Subcutaneous adipose tissue (tissue), 4 donors: ENCODE data around the gene CBLN3. TPM values are rescaled to one million over a fixed set of nuclear protein-coding genes. Genes with fewer than 3 reads are reported as not detected.

Experiments
- total RNA-seq, 4 donors: library from RNA; depleted of rRNA; stranded (reverse); fragments of >200 nt; gene quantifications; one replicate each; pipeline ENCODE4 v1.1.0, GENCODE V29; 2016
- TF ChIP-seq, protein P1 (sequence below): fragments of 450-650 bp; IDR thresholded peaks from one replicate; pipeline ENCODE4 v1.5.1; 2016; ENCODE audit warnings: low read depth, mild to moderate bottlenecking, control low read depth, antibody characterized with exemption, moderate library complexity

The CBLN3 gene
- total RNA-seq, 4 donors from 2014 or later = 2.7 to 6.4 (median 4.0) TPM

DNA sequence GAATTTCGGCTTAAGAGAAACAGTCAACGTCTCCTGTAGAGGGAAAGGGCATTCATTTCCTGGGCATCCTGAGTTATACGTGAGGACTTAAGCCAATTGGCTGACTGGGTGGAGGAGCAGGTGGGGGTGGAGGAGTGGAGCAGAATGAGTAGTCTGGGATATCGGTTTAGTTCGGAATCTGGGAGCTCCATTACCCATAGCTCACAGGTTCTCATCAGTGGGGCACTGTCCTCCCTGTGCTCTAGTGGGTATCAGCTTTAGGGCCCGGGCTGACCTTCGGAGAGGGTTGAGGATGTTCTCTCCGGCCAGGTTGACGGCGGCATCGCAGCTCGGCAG lies 12.4 kb upstream of the CBLN3 start:
- TF ChIP-seq, protein P1, sequence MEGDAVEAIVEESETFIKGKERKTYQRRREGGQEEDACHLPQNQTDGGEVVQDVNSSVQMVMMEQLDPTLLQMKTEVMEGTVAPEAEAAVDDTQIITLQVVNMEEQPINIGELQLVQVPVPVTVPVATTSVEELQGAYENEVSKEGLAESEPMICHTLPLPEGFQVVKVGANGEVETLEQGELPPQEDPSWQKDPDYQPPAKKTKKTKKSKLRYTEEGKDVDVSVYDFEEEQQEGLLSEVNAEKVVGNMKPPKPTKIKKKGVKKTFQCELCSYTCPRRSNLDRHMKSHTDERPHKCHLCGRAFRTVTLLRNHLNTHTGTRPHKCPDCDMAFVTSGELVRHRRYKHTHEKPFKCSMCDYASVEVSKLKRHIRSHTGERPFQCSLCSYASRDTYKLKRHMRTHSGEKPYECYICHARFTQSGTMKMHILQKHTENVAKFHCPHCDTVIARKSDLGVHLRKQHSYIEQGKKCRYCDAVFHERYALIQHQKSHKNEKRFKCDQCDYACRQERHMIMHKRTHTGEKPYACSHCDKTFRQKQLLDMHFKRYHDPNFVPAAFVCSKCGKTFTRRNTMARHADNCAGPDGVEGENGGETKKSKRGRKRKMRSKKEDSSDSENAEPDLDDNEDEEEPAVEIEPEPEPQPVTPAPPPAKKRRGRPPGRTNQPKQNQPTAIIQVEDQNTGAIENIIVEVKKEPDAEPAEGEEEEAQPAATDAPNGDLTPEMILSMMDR = no peak

DNA sequence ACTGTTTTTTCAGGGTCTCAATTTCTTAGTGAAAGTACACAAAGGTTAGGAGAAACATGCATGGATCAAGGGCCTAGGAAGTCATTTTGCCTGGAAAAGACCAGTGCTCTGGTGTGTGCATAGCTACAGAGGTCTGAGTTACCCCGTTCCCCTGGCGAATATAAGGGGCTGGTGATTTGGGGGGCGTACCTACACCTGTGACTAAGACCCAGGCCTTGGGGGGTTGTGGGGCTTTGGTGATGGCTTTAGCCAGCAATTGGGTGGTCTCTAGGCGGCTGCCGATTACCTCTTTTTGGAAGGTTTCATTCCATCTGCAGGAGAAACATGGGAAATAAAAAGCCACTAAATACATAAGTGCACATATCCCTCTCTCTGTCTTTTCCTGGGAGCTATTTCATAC lies 12.0 kb upstream of the CBLN3 start:
- TF ChIP-seq, protein P1 = no peak

DNA sequence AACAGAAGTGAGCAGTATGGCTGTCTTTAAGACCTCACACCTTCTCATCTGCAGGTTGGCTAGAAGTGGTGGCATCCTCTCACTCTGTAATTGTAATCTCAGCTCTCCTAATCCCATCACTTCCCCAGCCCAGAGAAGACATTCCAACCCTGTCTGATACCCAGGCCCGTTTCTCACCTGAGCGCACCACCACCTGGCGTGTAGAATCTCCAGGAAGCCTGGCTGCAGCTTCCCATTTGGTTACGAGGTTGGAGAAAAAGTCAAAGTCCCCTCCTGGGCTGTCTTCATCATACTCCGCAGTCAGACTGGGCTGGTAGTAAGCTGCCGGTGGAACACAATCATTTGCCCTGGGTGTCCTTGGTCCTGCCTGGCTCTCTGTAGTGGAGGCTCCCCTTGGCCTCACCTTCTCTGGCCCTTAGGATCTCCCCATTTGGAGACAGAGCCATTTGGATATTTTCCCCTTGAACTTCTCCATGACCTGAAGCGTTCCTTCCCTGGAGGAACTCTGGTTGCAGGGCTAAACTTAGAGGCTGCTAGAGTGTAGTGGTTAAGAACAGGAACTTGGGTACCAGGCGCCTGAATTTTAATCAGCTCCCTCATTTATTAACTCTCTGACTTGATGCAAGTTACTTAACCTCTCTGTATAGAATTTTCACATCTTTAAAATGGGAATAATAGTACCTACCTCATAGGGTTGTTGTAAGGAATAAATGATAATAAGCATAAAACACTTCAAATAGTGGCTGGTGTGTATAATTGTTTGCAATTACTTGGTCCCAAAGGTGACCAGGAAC lies 11.3 kb upstream of the CBLN3 start:
- TF ChIP-seq, protein P1 = no peak

DNA sequence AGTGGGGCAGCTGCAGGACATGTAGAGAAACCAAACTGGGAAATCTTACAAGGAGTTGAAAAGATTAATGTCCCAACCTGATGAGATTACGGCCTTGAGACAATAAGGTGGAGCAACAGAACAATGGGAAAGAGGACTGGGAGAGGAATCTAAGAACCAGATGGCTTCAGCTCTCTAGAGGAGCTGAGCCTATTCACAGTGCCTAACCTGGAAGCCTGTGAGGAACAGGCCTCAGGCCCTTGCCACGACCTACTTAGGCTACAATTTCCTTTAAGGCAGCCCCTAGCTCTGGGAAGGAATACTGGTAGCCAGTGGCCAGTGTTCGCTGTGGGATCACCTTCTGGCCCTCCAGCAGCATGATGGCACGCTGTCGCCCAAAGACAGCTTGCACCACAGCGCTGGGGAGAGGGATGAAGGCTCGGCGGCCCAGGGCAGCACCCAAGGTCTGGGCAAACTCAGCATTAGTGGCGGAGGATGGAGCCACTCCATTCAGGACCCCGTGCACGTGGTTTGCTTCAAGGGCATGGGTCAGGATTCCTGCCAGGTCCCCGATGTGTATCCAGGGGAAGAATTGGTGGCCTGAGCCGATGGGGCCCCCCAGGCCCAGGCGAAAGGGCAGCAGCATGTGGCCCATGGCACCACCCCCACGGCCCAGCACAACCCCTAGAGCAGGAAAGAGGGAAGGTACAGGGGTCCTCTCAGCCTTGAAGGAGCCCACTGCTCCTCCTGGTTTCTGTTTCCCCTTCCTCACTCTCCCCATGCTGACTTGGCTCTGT lies 10.6 kb upstream of the CBLN3 start:
- TF ChIP-seq, protein P1 = no peak

DNA sequence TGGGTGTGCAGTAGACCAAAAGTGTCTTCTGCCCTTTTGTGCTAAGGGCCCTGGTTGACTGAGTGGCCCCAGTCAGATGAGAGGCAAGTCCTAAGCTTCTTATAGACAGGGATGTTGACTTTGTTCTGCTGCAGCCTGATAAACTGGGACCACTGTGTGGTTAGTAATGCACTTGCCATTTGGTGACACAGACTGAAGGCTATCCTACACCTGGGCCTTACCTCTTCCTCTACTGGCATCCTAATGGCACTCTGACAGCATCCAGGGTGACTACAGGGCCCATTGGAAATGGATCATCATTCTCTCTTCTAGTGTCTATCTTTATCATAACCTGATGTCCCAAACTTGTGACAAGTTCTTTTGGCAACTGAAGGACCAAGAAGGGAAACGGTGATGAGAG lies 9.8 kb upstream of the CBLN3 start:
- TF ChIP-seq, protein P1 = no peak

DNA sequence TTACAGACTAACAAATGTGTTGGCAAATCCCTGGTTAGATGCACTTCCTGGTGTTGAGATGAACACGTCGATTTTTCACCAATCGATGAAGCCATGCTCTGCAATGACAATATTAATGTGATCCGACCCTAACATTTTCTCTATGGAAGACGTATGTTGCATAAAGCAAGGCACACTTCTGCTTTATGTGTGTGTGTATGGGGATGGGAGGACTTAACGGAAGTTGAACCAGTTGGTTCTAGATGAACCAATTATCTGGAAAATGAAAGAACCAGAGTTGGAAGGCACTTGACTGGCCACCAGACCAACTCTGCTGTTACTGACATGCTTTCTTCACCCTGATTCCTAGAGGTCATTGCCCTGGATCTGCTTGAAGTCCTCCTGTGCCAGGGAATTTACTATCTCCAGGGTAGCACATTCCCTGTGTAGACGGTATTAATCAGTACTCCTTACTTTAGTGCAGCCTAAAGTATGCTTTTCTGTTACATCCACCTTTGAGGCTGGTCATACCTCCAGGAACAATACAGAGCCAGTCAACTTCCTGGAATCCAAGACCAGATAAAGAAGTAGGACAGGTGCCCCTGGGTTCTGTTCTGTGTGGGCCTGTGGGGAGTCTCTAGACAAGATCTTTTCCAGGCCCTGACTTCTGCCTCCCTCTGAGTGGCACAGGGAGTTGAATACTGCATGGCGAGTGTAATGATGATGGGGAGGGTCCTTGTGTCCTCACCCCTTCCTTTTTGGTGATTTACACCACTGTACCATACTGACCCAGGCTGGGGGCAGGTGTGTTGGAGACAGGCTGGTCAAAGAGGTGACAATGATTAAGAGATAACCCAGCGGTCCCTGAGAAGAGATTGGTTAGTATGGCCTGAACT lies 9.0 kb upstream of the CBLN3 start:
- TF ChIP-seq, protein P1 = no peak

DNA sequence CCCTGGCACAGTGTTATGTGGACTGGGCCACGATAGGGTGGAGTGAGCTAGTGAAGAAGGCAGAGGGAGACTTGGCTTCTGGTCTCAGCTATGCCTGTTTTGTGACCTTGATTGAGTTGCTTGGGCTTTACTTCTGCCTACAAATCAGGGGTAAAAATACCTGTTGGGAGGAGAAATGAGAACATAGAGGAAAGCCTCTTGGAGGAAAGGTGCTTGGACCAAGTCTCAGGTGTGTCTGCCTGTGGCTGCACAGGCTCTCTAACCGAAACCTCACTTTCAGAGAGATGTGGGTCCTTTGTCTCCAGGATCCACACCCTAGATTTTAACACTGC lies 8.2 kb upstream of the CBLN3 start:
- TF ChIP-seq, protein P1 = no peak
